DND-41 (cell line): ENCODE results near the gene XAF1.
A peak's percentile ranks its signal among the peaks of the same experiment; 100 is the strongest.

Experiments used
- ATAC-seq: fragments of 200-7000 bp; cut with Tn5 transposase; 3 replicates; pipeline ENCODE4 v1.9.1; 2021; ENCODE audit warnings: low read depth; ENCODE audit not compliant: insufficient read depth
- DNase-seq: peaks from one replicate; pipeline ENCODE4 v3.0.0-alpha.2; 2020
- H2AFZ ChIP-seq: 2 replicates; pipeline ENCODE4 v1.6.0; 2012; ENCODE audit warnings: low read depth, low read length
- H3K27ac ChIP-seq: 2 replicates; pipeline ENCODE4 v1.5.1; 2012; ENCODE audit warnings: low read length, inconsistent platforms
- H3K27me3 ChIP-seq: fragments of 200-600 bp; sonication (generic); 2 replicates; pipeline ENCODE4 v1.6.0; 2012; ENCODE audit warnings: low read length, mild to moderate bottlenecking, inconsistent platforms; ENCODE audit not compliant: insufficient read depth, poor library complexity
- H3K36me3 ChIP-seq: 2 replicates; pipeline ENCODE4 v1.5.1; 2012; ENCODE audit warnings: low read length, inconsistent platforms; ENCODE audit not compliant: insufficient read depth
- H3K4me1 ChIP-seq: 2 replicates; pipeline ENCODE4 v1.5.1; 2012; ENCODE audit warnings: mild to moderate bottlenecking, low read length; ENCODE audit not compliant: insufficient read depth
- H3K4me2 ChIP-seq: 2 replicates; pipeline ENCODE4 v1.6.0; 2012; ENCODE audit warnings: mild to moderate bottlenecking, moderate library complexity, low read length, inconsistent platforms; ENCODE audit not compliant: insufficient read depth
- H3K4me3 ChIP-seq, 2 experiments: fragments of 200-600 bp in 1 of 2; shearing (Covaris generic) in 1 of 2; 2 replicates each; pipeline ENCODE4 v1.5.1; 2012 to 2016; ENCODE audit warnings: inconsistent platforms in 2 of 2, low read length in 2 of 2, mild to moderate bottlenecking in 2 of 2, low read depth in 1 of 2, moderate library complexity in 1 of 2
- H3K79me2 ChIP-seq: 2 replicates; pipeline ENCODE4 v1.6.0; 2012; ENCODE audit warnings: low read length, inconsistent platforms; ENCODE audit not compliant: insufficient read depth
- H3K9ac ChIP-seq: 2 replicates; pipeline ENCODE4 v1.6.0; 2012; ENCODE audit warnings: low read depth, mild to moderate bottlenecking, inconsistent platforms, low read length, moderate library complexity
- H3K9me3 ChIP-seq: 2 replicates; pipeline ENCODE4 v1.5.1; 2012; ENCODE audit warnings: low read length, moderate library complexity, mild to moderate bottlenecking, inconsistent platforms; ENCODE audit not compliant: insufficient read depth, severe bottlenecking
- H4K20me1 ChIP-seq: 2 replicates; pipeline ENCODE4 v1.6.0; 2012; ENCODE audit warnings: low read length; ENCODE audit not compliant: insufficient read depth
- CTCF ChIP-seq: IDR thresholded peaks from 2 replicates; pipeline ENCODE4 v1.5.1; 2012; ENCODE audit warnings: borderline replicate concordance, low read length, moderate library complexity, mild to moderate bottlenecking; ENCODE audit not compliant: poor library complexity, severe bottlenecking; ENCODE audit errors: extremely low read depth
- EZH2 ChIP-seq: IDR thresholded peaks from 3 replicates; pipeline ENCODE4 v1.6.1; 2012; ENCODE audit warnings: borderline replicate concordance, low read depth, mild to moderate bottlenecking, moderate library complexity, low read length, inconsistent platforms; ENCODE audit not compliant: severe bottlenecking

The XAF1 gene, protein sequence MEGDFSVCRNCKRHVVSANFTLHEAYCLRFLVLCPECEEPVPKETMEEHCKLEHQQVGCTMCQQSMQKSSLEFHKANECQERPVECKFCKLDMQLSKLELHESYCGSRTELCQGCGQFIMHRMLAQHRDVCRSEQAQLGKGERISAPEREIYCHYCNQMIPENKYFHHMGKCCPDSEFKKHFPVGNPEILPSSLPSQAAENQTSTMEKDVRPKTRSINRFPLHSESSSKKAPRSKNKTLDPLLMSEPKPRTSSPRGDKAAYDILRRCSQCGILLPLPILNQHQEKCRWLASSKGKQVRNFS

DNA sequence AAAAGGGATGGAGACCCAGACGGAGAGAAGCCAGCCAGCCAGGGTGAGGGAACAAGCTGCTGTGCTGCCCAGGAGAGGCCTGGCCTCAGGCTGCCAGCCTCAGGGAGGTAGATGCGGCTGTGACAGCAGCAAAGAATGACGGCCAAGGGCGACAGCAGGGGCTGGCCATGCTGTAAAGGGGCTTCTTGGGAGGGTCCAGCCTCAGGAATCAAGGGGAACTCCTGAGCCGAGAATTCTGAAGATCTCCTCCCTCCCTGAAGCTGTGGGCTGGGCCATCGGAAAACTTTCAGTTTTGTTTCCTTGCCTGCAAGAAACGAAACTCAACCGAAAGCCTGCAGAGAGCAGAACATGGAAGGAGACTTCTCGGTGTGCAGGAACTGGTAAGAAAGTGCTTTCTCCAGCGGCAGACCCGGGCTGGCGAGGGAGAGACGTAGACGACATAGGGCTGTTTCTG is at the start of gene XAF1:
TSS of gene XAF1 (plus strand) at position 316 of the 454 bp plus-strand sequence. CDS start at position 349, 33 bp downstream.
- Histone ChIP-seq H3K27me3 (no peaks in the 10 kb centered on the region), H3K36me3 (peaks cover 26% of the 10 kb centered on the region), H3K4me3 (peak within 1 kb of the TSS; percentile 53 to 75), H3K79me2 (peaks cover 12% of the 10 kb centered on the region), H3K27ac (peak within 1 kb of the TSS; percentile 83), H4K20me1 (no peaks in the 10 kb centered on the region), H3K4me2 (peak within 1 kb of the TSS; percentile 94), H3K4me1 (peaks cover 60% of the 10 kb centered on the region), H2AFZ (peak within 1 kb of the TSS; percentile 89), H3K9ac (peak within 1 kb of the TSS; percentile 65), H3K9me3 (no peaks in the 10 kb centered on the region)
- ATAC-seq (peak; percentile 76), DNase-seq (peak; percentile 78)
- no peak for TF ChIP-seq EZH2
- TF ChIP-seq CTCF: no peak

GRCh38 chr17:6706499-6706898 is 49.3 kb upstream of the XAF1 start:
- no peak for ATAC-seq
- H3K27me3 ChIP-seq: peaks cover 2% of the 10 kb centered on the region
- no peak for DNase-seq
- no peak overlapping the region for H2AFZ ChIP-seq
- no peak overlapping the region for H3K9ac ChIP-seq
- no peak overlapping the region for H3K4me3 ChIP-seq
- H3K4me2 ChIP-seq: no peak overlapping the region
- no peaks in the 10 kb centered on the region for H3K4me1 ChIP-seq
- H4K20me1 ChIP-seq: no peaks in the 10 kb centered on the region
- H3K9me3 ChIP-seq: no peaks in the 10 kb centered on the region
- no peaks in the 10 kb centered on the region for H3K36me3 ChIP-seq
- no peaks in the 10 kb centered on the region for H3K79me2 ChIP-seq
- TF ChIP-seq CTCF (no peak), EZH2 (no peak)
- no peak overlapping the region for H3K27ac ChIP-seq

GRCh38 chr17:6706996-6707395 is 48.9 kb upstream of the XAF1 start:
- ATAC-seq (no peak), DNase-seq (no peak)
- Histone ChIP-seq H3K27me3 (peaks cover 2% of the 10 kb centered on the region), H4K20me1 (no peaks in the 10 kb centered on the region), H3K4me2 (no peak overlapping the region), H3K4me3 (no peak overlapping the region), H3K4me1 (no peaks in the 10 kb centered on the region), H3K27ac (no peak overlapping the region), H3K79me2 (no peaks in the 10 kb centered on the region), H3K9ac (no peak overlapping the region), H3K9me3 (no peaks in the 10 kb centered on the region), H2AFZ (no peak overlapping the region), H3K36me3 (no peaks in the 10 kb centered on the region)
- TF ChIP-seq EZH2: no peak
- TF ChIP-seq CTCF: no peak
